COLO668 (cell line): Measurements from ENCODE around the gene NBPF4.
"Not testable (repeated sequence)": the region's sequence is repeated elsewhere in the genome, so short reads cannot be mapped to it uniquely, and the experiment has no call there.

ENCODE experiments used
- DNase-seq: peaks from one replicate; lab custom pipeline; 2025; ENCODE audit not compliant: unreplicated experiment; lab: John Stamatoyannopoulos, UW

The NBPF4 gene

GRCh38 chr1:108243976-108244375 lies at the start of gene NBPF4:
Gene NBPF4, minus strand, starts transcription at chr1:108244076. Its CDS starts 315 bp downstream, at chr1:108243761.
- not testable (repeated sequence) for DNase-seq

GRCh38 chr1:108282528-108283257 lies 38.8 kb upstream of the NBPF4 start:
- not testable (repeated sequence) for DNase-seq

- DNase-seq: not testable (repeated sequence)
Observed at GRCh38 chr1:108272485-108273327, 28.8 kb upstream of the NBPF4 start.

GRCh38 chr1:108267097-108267496 lies 23.2 kb upstream of the NBPF4 start:
- not testable (repeated sequence) for DNase-seq

GRCh38 chr1:108261967-108262366 lies 18.1 kb upstream of the NBPF4 start:
- DNase-seq: not testable (repeated sequence)

- not testable (repeated sequence) for DNase-seq
Observed at GRCh38 chr1:108261519-108261918, 17.6 kb upstream of the NBPF4 start.

- not testable (repeated sequence) for DNase-seq
Observed at GRCh38 chr1:108260578-108261259, 16.8 kb upstream of the NBPF4 start.

- DNase-seq: not testable (repeated sequence)
Observed at GRCh38 chr1:108255426-108255825, 11.6 kb upstream of the NBPF4 start.

GRCh38 chr1:108239426-108239825 lies 4.5 kb downstream of the NBPF4 start:
- not testable (repeated sequence) for DNase-seq

GRCh38 chr1:108235308-108235707 lies 8.6 kb downstream of the NBPF4 start:
- not testable (repeated sequence) for DNase-seq

- DNase-seq: not testable (repeated sequence)
Observed at GRCh38 chr1:108232183-108232582, 11.7 kb downstream of the NBPF4 start.

- DNase-seq: not testable (repeated sequence)
Observed at GRCh38 chr1:108229976-108230375, 13.9 kb downstream of the NBPF4 start.

GRCh38 chr1:108227772-108228171 lies 16.1 kb downstream of the NBPF4 start:
- not testable (repeated sequence) for DNase-seq

GRCh38 chr1:108226855-108227254 lies 17.0 kb downstream of the NBPF4 start:
- not testable (repeated sequence) for DNase-seq

- not testable (repeated sequence) for DNase-seq
Observed at GRCh38 chr1:108223226-108223625, 20.6 kb downstream of the NBPF4 start.

- DNase-seq: not testable (repeated sequence)
Observed at GRCh38 chr1:108217515-108218174, 26.2 kb downstream of the NBPF4 start.

GRCh38 chr1:108217007-108217406 lies 26.9 kb downstream of the NBPF4 start:
- not testable (repeated sequence) for DNase-seq

- DNase-seq: not testable (repeated sequence)
Observed at GRCh38 chr1:108216028-108216890, 27.6 kb downstream of the NBPF4 start.

- not testable (repeated sequence) for DNase-seq
Observed at GRCh38 chr1:108214641-108215465, 29.0 kb downstream of the NBPF4 start.
